Upper lobe of left lung (tissue), 6 donors: Measurements from ENCODE around the gene RBMS1. TPM values are rescaled to one million over a fixed set of nuclear protein-coding genes. Genes with fewer than 3 reads are reported as not detected.
A peak's percentile ranks its signal among the peaks of the same experiment; 100 is the strongest.

Experiments
- ATAC-seq, 2 donors: fragments of 200-7000 bp; cut with Tn5 transposase; one replicate each; pipeline ENCODE4 v1.9.1; 2022; ENCODE audit warnings: mild to moderate bottlenecking in 2 of 2, moderate library complexity in 2 of 2; ENCODE audit not compliant: low FRiP score in 2 of 2
- DNase-seq, 2 donors: peaks; one replicate each; pipeline ENCODE4 v3.0.0-alpha.2; 2019 to 2020
- H3K27ac ChIP-seq, 4 donors: fragments of 200-600 bp; sonication (generic); one replicate each; pipeline ENCODE4 v1.5.1; 2016 to 2019
- H3K27me3 ChIP-seq, 4 donors: fragments of 200-600 bp; sonication (generic); one replicate each; pipeline ENCODE4 v1.5.1; 2017 to 2019
- H3K36me3 ChIP-seq, 4 donors: fragments of 200-600 bp; sonication (generic); one replicate each; pipeline ENCODE4 v1.5.1; 2016 to 2019
- H3K4me1 ChIP-seq, 4 donors: fragments of 200-600 bp; sonication (generic); one replicate each; pipeline ENCODE4 v1.5.1; 2018 to 2019
- H3K4me3 ChIP-seq, 4 donors: fragments of 200-600 bp; sonication (generic); one replicate each; pipeline ENCODE4 v1.5.1; 2017 to 2019; ENCODE audit warnings: mild to moderate bottlenecking in 2 of 4, moderate library complexity in 1 of 4
- H3K9me3 ChIP-seq, 4 donors: fragments of 200-600 bp; sonication (generic); one replicate each; pipeline ENCODE4 v1.5.1; 2018 to 2019
- CTCF ChIP-seq, 6 experiments: fragments of 450-650 bp in 4 of 6; fragments of 200-600 bp in 2 of 6; sonication (generic) in 2 of 6; IDR thresholded peaks; one replicate each; pipeline ENCODE4 v1.5.1; 2016 to 2019; ENCODE audit warnings: antibody characterized with exemption in 6 of 6
- EP300 ChIP-seq, 4 donors: sonication (generic); formaldehyde crosslinking; IDR thresholded peaks; one replicate each; pipeline ENCODE4 v1.5.1; 2017; ENCODE audit warnings: antibody characterized with exemption in 4 of 4, control low read depth in 2 of 4
- POLR2A ChIP-seq, 4 donors: fragments of 450-650 bp; IDR thresholded peaks; one replicate each; pipeline ENCODE4 v1.5.1; 2016 to 2017; ENCODE audit warnings: antibody characterized with exemption in 4 of 4, mild to moderate bottlenecking in 2 of 4
- POLR2AphosphoS5 ChIP-seq, 2 donors: sonication (generic); formaldehyde crosslinking; IDR thresholded peaks; one replicate each; pipeline ENCODE4 v1.5.1; 2017; ENCODE audit warnings: antibody characterized with exemption in 2 of 2
- WGBS, 2 donors: methylation state at CpG; one replicate each; pipeline ENCODE4 v1.1.5; 2017 to 2018; 5-methylcytosine and 5-hydroxymethylcytosine counted together
- total RNA-seq, 6 donors: library from RNA; depleted of rRNA in 4 of 6; stranded (reverse); fragments of >200 nt in 4 of 6; gene quantifications; one replicate each; pipeline versions ENCODE4 v1.1.0 to v1.2.1, GENCODE V29; 2016 to 2021
- donor health status: DM: no; HTN: no; CAD: no; lungs with moderate emphysema.
- donor health status: DM: no; HTN: yes; CAD: no; lungs with severe emphysema.

The RBMS1 gene
- total RNA-seq, 6 donors from 2014 or later: 81.3 to 125 (median 95.4) TPM

- no peaks in the 10 kb centered on the region for H3K9me3 ChIP-seq
- TF ChIP-seq EP300 (IDR thresholded peaks at IDR 0.05) (no peak), POLR2AphosphoS5 (IDR thresholded peaks at IDR 0.05) (no peak), CTCF (IDR thresholded peaks at IDR 0.05) (no peak), POLR2A (IDR thresholded peaks at IDR 0.05) (no peak)
- peak overlapping the region in 1 of 4 donors; percentile 28 for H3K27ac ChIP-seq
- H3K36me3 ChIP-seq: no peaks in the 10 kb centered on the region
- ATAC-seq: no peak
- peaks cover 10 to 24% (median 18%) of the 10 kb centered on the region in 4 donors for H3K4me1 ChIP-seq
- no peaks in the 10 kb centered on the region for H3K27me3 ChIP-seq
- 53 to 69% methylated on average over 3 of the region's 3 CpGs for WGBS, 2 donors
- H3K4me3 ChIP-seq: no peak overlapping the region
- no peak for DNase-seq
These were observed 250.6 kb downstream of the RBMS1 start for GRCh38 chr2:160242893-160243564.

GRCh38 chr2:160241251-160242137 is 252.1 kb downstream of the RBMS1 start:
- TF ChIP-seq POLR2AphosphoS5 (IDR thresholded peaks at IDR 0.05) (peak; percentile 14 to 49), EP300 (IDR thresholded peaks at IDR 0.05) (peak in 3 of 4 donors; percentile 33 to 90 (median 44)), CTCF (IDR thresholded peaks at IDR 0.05) (no peak), POLR2A (IDR thresholded peaks at IDR 0.05) (no peak)
- Histone ChIP-seq H3K27ac (peak overlapping the region; percentile 13 to 67 (median 44)), H3K9me3 (no peaks in the 10 kb centered on the region), H3K4me3 (no peak overlapping the region), H3K4me1 (peaks cover 10 to 25% (median 18%) of the 10 kb centered on the region in 4 donors), H3K27me3 (no peaks in the 10 kb centered on the region), H3K36me3 (no peaks in the 10 kb centered on the region)
- DNase-seq: peak in 1 of 2 donors; percentile 74
- peak in 1 of 2 donors; percentile 90 for ATAC-seq
- WGBS, 2 donors: 46 to 57% methylated on average over 4 of the region's 4 CpGs

GRCh38 chr2:160239436-160239835 is 254.2 kb downstream of the RBMS1 start:
- no peak overlapping the region for H3K27ac ChIP-seq

DNA sequence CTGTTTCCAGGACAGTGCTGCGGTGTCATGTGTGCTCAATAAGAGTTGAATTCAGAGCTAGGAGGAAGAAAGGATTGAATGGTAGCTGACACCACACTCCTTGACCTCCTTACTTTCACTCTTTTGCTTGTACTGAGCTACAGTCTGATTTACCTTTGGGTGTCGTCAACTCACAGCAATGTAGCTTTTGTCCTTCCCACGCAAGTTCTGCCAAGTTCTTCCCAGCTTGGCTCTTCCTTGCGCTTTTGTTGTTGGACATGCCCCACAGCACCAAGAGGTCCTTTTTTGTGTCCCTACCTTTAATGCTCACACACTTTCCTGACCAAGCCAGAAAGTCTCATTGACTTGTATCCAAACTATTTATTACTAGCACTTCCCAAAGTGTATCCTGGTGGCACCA is 255.2 kb downstream of the RBMS1 start:
- no peaks in the 10 kb centered on the region for H3K27me3 ChIP-seq
- no peak overlapping the region for H3K27ac ChIP-seq
- TF ChIP-seq POLR2AphosphoS5 (IDR thresholded peaks at IDR 0.05) (no peak), CTCF (IDR thresholded peaks at IDR 0.05) (no peak), EP300 (IDR thresholded peaks at IDR 0.05) (no peak), POLR2A (IDR thresholded peaks at IDR 0.05) (no peak)
- H3K4me3 ChIP-seq: no peak overlapping the region
- H3K4me1 ChIP-seq: peaks cover 10 to 27% (median 15%) of the 10 kb centered on the region in 4 donors
- H3K36me3 ChIP-seq: no peaks in the 10 kb centered on the region
- no peak for DNase-seq
- no peaks in the 10 kb centered on the region for H3K9me3 ChIP-seq
- no peak for ATAC-seq
- WGBS, 2 donors: 82 to 83% methylated on average over 4 of the region's 4 CpGs

More at GRCh38 chr2:160239436-160239835, 254.2 kb downstream of the RBMS1 start:
- 59 to 74% methylated on average over 5 of the region's 5 CpGs for WGBS, 2 donors
- Histone ChIP-seq H3K4me3 (no peak overlapping the region), H3K4me1 (peaks cover 10 to 25% (median 14%) of the 10 kb centered on the region in 4 donors), H3K27me3 (no peaks in the 10 kb centered on the region), H3K36me3 (no peaks in the 10 kb centered on the region), H3K9me3 (no peaks in the 10 kb centered on the region)
- TF ChIP-seq POLR2A (IDR thresholded peaks at IDR 0.05) (no peak), POLR2AphosphoS5 (IDR thresholded peaks at IDR 0.05) (no peak), CTCF (IDR thresholded peaks at IDR 0.05) (no peak), EP300 (IDR thresholded peaks at IDR 0.05) (no peak)
- no peak for DNase-seq
- ATAC-seq: no peak
